Vagina (tissue), 2 donors: Measurements from ENCODE around the gene GPC5.

Experiments
- POLR2A ChIP-seq, 2 donors: fragments of 450-650 bp; IDR thresholded peaks; one replicate each; pipeline ENCODE4 v1.6.1; 2017; ENCODE audit warnings: antibody characterized with exemption in 2 of 2, mild to moderate bottlenecking in 2 of 2, moderate library complexity in 2 of 2
- POLR2AphosphoS5 ChIP-seq, 2 donors: sonication (generic); formaldehyde crosslinking; IDR thresholded peaks; one replicate each; pipeline ENCODE4 v1.9.0; 2017; ENCODE audit warnings: antibody characterized with exemption in 2 of 2, mild to moderate bottlenecking in 2 of 2, low read depth in 1 of 2; ENCODE audit not compliant: insufficient read depth in 1 of 2
- TF ChIP-seq, protein P1 (sequence below), 3 experiments: fragments of 450-650 bp in 2 of 3; fragments of 200-600 bp in 1 of 3; sonication (generic) in 1 of 3; IDR thresholded peaks; one replicate each; pipeline ENCODE4 v1.5.1; 2017 to 2019; ENCODE audit warnings: antibody characterized with exemption in 3 of 3, mild to moderate bottlenecking in 2 of 3, moderate library complexity in 2 of 3

DNA sequence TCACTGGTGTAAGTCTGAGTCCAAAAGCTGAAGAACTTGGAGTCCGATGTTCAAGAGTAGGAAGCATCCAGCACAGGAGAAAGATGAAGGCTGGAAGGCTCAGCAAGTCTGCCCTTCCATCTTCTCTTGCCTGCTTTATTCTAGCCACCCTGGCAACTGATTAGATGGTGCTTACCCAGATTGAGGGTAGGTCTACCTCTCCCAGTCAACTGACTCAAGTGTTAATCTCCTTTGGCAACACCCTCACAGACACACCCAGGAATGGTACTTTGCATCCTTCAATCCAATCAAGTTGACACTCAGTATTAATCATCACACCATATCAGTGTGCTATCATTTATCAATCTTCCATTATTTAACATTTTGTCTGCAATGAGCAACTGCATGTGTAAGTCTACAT, 223.5 kb downstream of the GPC5 start:
- TF ChIP-seq, protein P1, sequence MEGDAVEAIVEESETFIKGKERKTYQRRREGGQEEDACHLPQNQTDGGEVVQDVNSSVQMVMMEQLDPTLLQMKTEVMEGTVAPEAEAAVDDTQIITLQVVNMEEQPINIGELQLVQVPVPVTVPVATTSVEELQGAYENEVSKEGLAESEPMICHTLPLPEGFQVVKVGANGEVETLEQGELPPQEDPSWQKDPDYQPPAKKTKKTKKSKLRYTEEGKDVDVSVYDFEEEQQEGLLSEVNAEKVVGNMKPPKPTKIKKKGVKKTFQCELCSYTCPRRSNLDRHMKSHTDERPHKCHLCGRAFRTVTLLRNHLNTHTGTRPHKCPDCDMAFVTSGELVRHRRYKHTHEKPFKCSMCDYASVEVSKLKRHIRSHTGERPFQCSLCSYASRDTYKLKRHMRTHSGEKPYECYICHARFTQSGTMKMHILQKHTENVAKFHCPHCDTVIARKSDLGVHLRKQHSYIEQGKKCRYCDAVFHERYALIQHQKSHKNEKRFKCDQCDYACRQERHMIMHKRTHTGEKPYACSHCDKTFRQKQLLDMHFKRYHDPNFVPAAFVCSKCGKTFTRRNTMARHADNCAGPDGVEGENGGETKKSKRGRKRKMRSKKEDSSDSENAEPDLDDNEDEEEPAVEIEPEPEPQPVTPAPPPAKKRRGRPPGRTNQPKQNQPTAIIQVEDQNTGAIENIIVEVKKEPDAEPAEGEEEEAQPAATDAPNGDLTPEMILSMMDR (IDR thresholded peaks at IDR 0.05): no peak
- TF ChIP-seq POLR2A (IDR thresholded peaks at IDR 0.05) (no peak), POLR2AphosphoS5 (IDR thresholded peaks at IDR 0.05; ENCODE audit: insufficient read depth in 1 of 2, low read depth in 1 of 2) (no peak)
